ENCODE measurements around the gene TTLL11.
A peak's percentile ranks its signal among the peaks of the same experiment; 100 is the strongest.

The TTLL11 gene

DNA sequence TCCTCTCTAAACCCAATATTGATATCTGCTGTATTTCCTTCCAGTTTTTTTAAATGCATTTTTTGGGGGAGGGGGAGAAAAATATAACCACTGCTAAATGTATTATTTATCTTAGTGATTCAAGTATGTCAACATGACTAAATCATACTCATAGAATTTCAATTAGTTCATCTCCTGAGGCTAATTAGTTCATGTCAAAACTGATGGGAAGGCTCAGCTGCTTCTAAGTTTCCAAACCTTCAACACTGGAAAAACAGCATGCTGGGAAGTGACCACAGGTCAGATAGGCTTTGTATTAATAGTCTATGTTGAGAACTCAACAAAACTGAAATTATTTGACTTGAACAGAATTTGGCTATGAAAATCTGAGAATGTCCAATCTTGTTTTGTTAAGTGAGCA is 118.7 kb downstream of the TTLL11 start:
- DNase-seq (ENCODE audit: low read depth), result peak; percentile 34

DNA sequence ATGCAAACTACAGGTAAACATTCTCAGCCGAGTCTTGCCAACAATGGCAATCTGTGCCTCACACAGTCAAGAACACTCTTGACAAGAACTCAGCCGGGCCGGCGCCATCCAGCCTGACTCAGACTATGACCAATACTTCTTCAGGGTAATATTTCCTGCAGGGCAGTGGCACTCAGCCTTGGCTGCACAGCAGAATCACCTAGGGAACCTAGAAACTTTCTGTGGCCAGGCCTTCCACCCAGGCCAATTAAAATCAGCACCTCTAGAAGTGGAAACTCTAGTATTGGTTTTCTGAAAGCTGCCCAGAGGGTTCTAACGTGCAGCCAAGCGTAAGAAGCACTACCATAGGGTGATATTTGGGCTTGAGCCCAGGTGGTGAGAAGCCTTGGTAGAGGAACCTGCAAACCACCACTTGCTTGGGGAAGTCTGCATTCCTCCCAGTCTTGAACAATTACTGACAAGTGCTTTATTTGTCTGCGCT is 120.6 kb downstream of the TTLL11 start:
- peak; percentile 80 for DNase-seq (ENCODE audit: low read depth)

DNA sequence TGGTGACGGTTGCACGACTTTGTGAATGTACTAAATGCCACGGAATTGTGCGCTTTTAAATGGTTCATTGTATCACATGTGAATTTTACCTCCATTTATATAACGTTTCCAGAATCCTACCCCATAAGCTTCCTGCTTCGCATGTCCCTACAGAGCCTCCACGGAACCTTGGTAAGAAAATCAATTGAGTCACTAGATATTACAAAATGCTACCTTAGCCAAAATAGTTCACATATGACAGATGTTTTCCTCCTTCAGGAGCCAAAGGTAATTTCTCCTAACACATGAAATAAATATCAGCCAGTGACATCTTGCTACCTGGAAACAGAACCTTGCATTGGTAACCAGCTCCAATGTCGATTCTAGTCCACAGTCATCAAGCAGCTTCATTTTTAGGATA is 125.1 kb downstream of the TTLL11 start:
- no peak for DNase-seq (ENCODE audit: low read depth)

DNA sequence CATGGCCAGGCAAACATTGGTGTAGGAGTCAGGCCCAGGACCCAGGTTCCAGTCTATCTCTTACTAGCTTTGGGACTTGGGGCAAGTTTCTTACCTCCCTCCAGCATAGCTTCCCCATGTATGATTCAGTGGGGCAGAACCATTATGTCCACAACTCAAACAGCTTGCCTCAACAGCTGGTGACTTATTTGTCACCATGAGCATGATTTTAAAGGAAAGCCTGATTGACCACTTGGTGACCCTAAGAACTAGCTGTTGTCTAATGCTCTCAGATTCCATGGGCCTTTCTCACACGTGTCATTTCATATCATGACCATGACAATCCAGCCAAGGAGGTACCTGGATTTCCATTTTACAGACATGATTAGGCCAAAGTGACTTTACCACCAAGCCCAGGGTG is 126.4 kb downstream of the TTLL11 start:
- no peak for DNase-seq (ENCODE audit: low read depth)

DNA sequence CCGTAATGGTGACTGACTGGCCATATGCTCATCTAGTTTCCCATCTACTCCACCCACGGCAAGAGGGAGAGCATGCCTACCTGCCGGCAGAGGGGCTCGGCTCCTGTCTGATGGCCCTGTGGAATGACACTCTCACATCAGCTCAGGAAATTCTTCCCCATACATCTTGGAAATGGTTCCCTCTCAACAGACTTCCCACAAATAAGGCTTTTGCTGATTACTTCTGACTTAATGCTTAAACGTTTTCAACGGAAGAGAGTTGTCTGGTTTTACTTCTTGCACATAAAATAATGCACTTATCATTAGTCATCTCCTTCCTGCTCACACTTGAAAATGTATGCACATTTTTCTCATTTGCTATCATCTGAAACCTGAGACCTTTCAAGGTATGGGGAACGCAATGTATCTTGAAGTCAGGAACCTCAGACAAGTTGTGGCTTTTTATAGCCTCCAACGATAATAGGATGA is 129.5 kb downstream of the TTLL11 start:
- DNase-seq (ENCODE audit: low read depth), result peak; percentile 91

DNA sequence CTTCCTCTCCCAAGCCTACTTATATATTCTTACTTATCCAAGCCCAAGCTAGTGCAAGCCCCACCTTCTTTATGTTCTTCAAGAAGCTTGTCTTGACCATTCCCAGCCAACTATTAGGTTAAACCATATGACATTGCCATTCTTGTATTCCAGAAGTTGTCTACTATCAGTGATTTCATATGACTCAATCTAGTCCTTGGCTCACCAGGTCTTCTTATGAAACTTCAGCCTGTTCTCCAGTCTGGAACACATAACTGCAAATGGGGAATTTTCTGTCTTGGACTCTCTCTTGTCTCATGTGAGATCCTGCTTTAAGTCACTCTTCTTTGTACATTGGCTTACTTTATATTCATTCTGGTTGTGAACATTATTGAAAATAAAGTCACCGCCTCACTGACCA is 130.7 kb downstream of the TTLL11 start:
- peak; percentile 29 for DNase-seq (ENCODE audit: low read depth)

DNA sequence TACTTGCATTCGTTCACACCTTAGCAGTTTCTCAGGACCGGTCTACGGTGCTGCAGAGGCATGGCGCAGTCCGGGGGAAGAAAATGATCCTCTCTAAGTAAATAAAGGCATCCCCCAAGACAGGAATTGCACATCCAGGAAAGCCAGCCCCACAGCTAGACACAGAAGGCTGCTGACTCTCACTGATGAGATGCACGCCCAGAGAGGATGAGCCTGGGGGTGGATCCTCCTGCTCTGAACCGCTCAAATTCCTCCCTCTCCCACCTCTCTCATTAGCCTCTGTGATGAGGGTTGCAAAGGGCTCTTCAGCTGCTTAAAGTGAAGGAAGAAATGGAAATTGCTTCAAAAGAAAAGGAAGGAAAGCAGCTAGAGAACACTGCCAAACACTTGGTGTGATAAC is 132.4 kb downstream of the TTLL11 start:
- no peak for DNase-seq (ENCODE audit: low read depth)

DNA sequence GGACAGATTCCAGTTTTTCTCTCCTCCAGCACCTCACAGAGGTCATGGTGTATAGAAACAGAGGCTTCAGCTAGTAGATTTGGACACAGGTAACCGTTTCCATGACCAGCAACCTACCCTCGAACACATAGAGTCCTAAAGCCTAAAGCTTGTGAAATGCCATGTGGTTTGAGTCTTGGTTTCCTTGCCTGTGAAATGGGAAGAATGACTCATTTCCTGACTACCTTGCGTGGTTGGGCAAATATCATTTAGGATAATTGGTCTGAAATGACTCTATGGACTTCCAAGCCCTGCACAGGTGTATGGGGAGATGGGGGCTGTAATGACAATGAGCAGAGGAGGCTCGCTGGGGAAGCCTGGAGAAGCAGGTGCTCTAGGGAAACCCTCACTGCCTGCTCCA is 134.6 kb downstream of the TTLL11 start:
- DNase-seq (ENCODE audit: low read depth), result peak; percentile 38

DNA sequence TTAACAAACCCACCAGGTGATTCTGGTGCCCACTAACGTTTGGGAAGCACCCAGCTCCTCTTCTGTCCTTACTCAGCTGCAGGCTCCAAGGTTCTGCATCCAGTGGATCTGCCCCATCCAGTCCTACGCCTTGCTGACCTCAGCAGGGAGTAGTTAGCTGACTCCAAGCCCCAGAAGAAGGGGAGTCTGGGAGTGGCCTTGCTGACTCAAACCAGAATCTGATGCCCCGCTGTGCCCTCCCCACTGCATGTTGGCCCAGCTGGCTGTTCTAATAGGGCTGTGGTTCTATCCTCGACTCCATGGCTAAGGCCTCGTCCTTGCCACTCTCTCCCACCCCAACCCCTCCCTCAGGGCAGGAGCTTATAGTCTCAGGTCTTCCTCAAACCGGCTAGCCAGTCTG is 136.3 kb downstream of the TTLL11 start:
- no peak for DNase-seq (ENCODE audit: low read depth)

DNA sequence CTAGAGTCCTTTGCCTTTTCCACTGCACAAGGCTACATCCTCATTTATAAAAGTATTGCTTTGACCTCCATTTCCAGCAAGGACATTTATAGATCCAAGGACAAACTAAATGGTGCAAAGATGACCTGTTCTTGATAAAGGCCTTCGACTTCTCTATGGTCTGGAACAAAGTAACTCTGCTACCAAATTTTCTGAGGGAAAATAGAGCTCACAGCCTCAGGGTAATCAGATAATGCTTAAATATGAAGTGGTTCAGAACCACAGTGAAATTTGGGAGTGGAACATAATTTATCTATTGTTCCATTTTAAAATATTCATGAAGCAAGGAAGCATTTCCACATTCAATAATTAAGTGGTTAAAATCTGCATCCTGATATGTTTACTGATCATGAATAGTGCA is 137.5 kb downstream of the TTLL11 start:
- DNase-seq (ENCODE audit: low read depth), result no peak

DNA sequence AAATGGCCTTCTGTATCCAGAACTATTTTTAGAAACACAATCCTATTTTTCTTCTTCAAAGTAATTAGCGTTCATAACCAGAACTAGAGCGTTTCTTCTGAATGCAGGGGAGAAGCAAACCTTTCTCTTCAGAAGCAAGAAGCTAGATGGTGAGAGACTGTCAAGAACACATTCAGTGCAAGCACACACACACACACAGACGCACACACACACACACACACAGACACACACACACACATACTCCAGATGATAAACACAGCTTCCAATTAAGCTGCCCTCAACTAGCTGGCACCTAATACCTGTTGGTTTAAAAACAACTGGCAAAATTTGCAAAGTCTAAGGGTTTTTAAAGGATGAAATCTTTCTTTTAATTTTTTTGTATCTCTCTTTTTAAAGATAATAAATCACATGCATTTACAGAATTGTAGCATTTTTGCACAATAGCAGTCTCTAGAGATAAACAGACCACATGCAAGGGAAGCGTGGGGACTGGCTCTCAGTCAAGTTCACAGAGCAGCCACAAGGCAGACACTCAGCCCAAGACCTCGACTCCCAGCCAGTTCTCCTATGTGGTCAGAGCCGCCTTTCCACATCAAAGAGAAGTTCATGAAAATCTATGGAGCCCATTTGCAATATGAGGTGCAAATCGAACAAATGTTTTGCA is 138.5 kb downstream of the TTLL11 start:
- peak; percentile 63 for DNase-seq (ENCODE audit: low read depth)

DNA sequence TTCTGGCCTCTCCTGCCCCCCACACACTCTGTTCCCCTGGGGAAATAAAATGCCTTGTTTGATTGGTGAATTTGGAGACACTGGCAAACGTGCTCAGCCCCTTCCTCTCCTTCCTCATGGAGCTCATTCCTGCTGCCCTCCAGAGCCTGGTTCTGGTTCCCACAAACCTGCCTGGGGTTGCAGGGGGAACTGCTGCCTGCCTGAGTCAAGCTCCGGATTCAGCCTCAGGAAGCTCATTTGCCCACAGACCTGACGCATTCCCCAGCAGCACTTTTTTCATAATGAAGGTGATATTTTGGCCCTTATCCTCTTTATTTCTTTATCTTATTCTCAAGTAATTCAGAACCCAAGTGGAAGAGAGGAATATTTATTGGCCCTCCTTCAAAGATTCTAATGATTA is 140.5 kb downstream of the TTLL11 start:
- DNase-seq (ENCODE audit: low read depth), result no peak

DNA sequence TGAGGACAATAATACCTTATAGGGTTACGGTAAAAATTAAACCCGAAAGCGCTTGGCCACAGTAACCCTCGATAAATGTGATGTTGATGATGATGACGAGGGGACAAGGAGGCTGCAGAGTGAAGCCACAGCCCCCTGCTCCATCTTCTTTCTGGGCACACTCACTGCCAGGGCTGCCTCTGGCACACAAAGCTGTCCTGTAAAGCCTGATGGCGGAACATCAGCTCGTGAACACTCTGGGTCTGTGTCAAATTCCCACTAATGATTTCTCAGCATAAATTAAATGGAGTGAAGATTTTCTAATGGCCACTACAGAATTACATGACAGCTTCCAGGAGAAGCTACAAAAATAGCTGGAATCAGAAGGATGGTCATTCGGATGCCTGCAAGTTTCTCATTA is 142.2 kb downstream of the TTLL11 start:
- no peak for DNase-seq (ENCODE audit: low read depth)

DNA sequence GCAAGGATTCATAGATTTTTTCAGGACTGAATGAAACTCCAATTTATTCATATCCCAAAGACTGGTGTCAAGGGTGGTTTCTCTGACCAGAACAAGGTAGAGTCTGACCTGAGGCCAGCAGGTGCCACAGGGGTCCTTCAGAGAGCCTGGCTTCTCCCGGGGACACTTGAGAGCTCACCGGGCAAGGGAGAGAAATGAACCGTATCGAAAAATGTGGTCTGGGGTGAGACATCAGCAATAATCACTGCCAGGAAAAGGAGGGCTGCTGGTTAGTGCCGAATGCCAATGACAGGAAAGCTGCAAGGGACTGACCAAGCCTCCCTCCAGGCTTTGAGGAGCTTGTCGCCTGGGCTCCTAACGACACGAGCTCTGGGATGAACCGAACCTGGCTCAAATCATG is 142.7 kb downstream of the TTLL11 start:
- no peak for DNase-seq (ENCODE audit: low read depth)

DNA sequence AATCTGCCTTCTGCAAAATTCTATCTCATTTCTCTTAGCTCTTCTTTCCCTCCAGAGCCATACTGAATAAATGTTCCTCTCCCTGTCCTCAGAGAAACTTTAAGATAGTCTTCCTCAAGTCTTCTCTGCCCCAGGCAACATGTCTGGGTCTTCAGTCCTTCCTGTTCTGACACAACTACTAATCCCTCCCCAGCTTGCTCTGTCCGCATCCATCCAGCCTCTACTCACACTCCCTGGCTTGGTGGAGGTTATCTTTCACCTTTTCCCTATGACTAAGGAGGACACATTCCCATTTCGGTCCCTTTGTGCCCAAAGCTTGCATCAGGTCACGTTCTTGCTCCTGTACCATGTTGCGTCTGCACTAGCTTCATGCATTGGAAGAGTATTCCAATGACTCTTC is 143.3 kb downstream of the TTLL11 start:
- DNase-seq (ENCODE audit: low read depth), result no peak

DNA sequence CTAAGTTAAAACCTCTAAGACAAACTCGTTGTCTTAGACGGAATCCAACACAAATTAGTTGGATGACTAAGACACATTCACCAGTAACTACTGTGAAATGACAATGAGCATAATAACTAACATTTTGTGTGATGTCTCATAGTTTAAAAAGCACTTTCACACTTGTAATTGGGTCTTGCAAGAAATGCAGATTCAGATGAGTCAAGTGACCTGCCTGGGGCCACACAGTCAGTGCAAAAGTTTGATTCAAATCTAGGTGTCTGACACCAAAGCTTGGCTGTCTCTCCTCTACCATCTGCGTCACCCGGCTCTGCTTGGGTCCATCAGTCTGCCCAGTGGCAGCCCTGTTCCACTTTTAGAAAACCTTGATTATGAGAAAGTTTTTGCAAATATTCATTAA is 143.7 kb downstream of the TTLL11 start:
- peak; percentile 72 for DNase-seq (ENCODE audit: low read depth)

DNA sequence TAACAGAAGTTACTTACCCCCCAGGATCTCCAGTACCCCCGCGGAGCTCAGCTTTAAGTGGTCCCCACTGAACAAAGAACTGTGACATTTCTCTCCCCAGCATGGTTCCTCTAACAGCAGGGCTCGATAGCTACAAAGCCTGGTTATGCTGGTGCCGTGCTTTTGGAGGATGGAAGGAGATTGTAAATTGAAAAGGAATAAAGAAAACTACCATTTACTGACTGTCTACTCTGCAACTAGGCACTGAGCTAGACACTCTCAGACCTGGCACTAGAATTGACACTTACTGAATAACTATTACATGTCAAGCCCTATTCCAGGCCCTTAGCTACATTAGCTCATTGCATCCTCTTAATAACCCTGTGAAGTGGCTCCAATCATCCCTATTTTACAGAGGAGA is 145.3 kb downstream of the TTLL11 start:
- DNase-seq (ENCODE audit: low read depth), result no peak

DNA sequence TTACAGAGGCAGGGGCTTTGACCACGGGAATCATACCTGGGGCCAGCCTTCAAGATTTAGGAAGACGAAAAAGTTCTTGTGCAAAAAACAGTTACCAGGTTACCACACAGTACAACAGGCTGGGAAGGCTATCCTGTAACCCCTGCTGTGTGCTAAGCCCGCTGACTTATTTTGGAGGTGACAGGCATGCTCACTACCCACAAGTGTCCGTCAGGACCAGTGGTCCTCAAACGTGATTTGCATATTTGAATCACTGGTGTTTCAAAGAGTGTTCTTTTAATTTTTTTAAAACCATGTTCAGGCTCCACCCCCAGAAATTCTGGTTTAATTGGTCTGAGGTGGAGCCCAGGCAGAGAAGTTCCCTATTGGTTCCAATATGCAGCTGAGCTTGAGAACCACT is 146.6 kb downstream of the TTLL11 start:
- DNase-seq (ENCODE audit: low read depth), result no peak

DNA sequence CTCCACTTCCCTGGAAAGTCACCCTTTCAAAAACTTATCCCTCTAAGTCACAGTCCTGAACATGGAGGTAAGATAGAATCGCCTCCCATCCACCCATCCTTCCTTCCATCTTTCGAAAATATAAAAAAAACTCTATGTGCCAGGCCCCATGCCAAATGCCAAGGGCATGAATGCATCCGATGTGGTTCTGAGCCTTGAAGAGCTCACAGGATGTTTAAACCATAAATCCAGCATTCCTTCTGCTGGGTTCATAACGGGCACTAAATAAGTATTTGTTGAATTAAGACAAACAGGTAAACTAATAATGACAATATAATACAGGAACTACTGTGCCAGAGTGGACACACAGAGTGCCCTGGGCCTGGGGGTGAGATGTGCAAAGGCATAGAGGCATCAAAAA is 147.3 kb downstream of the TTLL11 start:
- DNase-seq (ENCODE audit: low read depth), result peak; percentile 81

DNA sequence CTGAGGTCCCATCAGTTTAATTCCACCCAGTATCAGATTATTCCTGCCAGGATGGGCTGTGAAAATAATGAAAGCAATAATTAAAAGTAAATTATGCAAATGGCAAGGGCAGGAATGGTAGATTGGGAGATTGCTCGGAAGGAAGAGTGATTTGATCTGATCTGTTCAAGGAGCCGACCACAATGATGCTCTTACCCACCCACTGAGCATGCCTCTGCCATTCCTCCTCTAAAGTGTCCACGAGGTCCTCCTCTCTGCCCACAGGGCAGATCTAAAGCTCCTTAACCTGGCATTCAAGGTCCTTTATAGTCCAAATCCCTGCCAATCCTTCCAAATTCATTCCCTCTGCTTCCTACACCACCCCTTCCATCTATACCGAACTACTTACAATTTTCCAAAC is 147.8 kb downstream of the TTLL11 start:
- DNase-seq (ENCODE audit: low read depth), result peak; percentile 64

DNA sequence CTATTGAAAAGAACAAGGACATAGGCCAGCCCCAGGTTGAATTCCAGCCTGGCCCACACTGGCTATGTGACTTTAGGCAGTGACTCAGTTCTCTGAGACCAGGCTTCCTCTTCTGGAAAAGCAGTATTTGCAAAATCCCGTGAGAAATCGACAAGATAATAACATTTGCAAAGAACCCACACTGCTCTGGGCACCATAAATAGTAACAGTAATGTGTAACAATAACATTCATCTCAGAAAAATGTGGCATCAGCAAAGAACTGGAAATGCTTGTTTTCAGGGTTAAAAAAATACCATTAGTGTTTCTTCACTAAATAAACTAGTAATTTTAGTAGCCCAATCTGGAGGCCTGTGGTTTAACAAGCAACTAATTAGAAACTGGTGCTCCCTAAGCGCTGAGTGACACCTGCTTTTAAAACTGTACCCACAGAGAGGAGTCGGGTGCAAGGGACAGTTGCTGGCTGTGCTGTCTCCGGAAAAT is 148.4 kb downstream of the TTLL11 start:
- DNase-seq (ENCODE audit: low read depth), result peak; percentile 98

DNA sequence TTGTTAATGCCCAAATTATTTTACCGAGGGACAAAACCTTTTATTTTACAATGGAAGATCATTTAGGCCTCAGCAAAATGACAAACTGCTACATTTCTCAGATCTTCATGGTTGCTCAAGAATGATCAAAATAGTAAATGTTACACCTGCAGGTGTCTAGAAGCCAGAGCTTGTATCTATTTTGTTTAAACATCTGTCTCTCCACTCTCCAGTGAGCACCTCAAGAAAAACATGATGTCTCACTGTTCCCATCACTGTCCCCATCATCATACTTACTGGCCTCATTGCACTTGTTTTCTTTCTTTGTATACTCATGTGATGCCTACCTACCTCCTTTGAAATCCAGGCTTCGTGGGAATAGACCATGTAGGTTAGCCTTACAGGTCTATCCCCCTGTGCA is 149.6 kb downstream of the TTLL11 start:
- DNase-seq (ENCODE audit: low read depth), result no peak

DNA sequence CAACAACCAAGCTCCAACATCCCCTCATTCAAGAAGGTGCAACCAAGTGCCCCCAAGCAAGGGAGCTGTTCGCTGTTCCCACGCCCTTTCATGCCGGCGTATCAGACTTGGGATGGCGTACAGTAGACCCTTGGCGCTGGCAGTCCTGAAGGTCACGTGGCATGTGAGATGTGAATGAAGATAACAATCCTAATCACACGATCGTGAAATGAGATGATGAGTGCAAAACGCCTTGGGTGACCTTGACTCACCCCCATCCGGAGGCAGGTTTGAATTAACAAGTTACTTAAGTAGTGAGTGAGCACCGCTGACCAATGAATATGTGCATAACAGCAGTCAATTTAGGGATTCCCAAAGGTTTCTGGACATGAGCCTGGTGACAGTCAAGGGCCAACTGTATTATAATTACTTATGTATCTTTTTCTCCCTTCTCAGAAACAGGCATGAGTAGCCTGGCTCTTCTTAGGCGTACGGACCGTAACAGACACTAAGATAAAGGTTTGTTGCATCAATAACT is 150.2 kb downstream of the TTLL11 start:
- no peak for DNase-seq (ENCODE audit: low read depth)

DNA sequence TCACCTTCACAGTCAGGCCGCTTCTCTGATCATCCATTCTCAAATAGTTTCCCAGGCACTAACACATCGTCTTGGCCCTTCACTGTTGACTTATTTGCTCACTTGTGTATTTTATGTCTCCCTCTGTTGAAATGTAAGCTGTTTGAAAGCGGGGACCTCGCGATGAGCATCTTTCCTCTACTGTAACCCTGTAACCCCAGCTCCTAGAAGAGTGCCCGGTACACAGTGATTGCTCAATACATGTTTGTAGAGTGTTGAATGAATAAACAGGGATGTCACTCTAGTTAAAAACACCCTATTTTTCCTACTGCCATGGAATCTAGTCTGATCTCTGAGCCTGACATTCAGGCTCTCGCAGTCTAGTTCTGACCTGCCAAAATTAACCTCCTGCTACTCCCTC is 150.8 kb downstream of the TTLL11 start:
- DNase-seq (ENCODE audit: low read depth), result no peak

Data from EH (cell line).